GM18520 (cell line): ENCODE measurements around the gene B3GAT1.
"Not testable (repeated sequence)": the region's sequence is repeated elsewhere in the genome, so short reads cannot be mapped to it uniquely, and the experiment has no call there.

Experiments used
- ATAC-seq: cut with Tn5 transposase; IDR thresholded peaks from one replicate; pipeline ENCODE4 v1.9.1; 2021; ENCODE audit not compliant: unreplicated experiment

The B3GAT1 gene

GRCh38 chr11:134358165-134358855 is 53.7 kb downstream of the B3GAT1 start:
- ATAC-seq, result no peak

DNA sequence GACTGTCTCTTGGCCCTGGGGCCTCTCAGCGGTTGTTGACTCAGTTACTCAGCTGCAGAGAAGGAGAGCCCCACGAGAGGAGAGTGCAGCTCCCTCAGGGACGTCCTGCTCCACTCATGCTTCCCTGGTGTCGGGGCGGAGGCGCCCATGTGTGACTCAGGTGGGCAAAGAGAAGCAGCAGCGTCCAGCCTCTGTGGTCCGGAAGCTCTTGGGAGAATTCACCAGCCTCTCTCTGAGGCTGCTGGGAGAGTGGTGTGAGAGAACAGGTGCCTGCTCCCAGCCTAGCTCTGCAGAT is 54.5 kb downstream of the B3GAT1 start:
- no peak for ATAC-seq

- no peak for ATAC-seq
These were observed 55.1 kb downstream of the B3GAT1 start for GRCh38 chr11:134356656-134357544.

GRCh38 chr11:134355656-134356055 is 56.4 kb downstream of the B3GAT1 start:
- no peak for ATAC-seq

- no peak for ATAC-seq
These were observed 56.9 kb downstream of the B3GAT1 start for GRCh38 chr11:134355136-134355535.

- ATAC-seq, result no peak
These were observed 59.9 kb downstream of the B3GAT1 start for GRCh38 chr11:134352111-134352510.

DNA sequence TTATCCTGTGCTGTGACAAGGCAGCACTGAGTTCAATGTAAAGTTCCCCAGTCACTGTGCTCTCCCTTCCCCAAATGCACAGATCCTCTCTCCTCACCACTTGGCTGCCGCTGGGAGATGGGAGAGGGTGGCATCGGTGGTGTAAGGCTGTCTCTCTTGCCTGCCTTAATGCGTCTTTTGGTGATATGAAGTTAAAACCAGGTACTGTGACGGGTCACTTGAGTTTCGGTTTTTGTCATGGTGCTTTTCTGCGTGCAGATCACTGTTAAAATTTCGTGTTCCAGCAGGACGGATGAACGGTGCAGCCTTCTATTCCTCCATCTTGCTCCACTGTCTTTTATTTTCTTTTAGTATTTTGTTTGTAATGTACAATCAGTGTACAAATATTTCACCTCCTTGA is 61.7 kb downstream of the B3GAT1 start:
- ATAC-seq, result peak; percentile 67

GRCh38 chr11:134349802-134350355 is 62.2 kb downstream of the B3GAT1 start:
- no peak for ATAC-seq

DNA sequence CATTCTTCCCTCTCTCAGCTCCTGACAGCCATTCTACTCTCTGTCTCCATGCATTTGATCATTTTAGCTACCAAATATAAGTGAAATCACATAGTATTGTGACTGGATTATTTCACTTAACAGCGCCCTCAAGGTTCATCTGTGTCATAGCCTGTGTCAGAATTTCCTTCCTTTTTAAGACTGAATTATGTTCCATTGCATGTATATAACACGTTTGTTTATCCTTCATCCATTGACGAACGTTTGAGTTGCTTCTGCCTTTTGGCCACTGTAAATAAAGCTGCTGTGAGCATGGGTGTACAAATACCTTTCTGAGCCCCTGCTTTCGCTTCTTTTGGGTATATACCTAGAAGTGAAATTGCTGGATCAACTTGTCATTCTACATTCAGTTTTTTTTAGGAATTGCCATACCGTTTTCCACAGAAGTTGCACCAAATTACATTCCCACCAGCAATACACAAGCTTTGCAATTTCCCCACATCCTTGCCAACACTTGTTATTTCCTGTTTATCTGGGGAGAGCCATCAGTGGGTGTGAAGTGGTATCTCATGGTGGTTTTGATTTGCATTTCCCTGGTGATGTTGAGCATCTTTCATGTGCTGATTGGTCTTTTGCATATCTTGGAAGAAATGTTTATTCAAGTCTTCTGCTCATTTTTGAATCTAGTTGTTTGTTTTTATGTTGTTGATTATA is 62.8 kb downstream of the B3GAT1 start:
- peak; percentile 73 for ATAC-seq

DNA sequence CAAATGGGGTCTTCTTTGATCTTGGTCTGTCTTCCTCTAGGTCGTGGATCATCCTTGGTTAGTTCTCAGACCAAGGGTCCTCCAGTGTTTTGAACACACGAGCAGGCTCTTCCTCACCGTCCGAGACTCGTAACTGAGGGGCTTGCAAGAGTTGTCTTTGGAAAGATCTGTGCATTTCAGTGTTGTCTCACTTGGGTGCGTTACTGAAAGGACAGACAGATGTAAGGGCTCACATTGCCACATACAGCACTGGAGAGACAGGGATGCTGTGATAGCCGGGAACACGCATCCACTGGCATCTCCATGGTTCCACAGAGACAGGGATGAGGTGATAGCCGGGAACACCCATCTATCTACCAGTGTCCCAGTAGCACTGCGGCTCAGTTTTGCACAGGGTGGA is 64.6 kb downstream of the B3GAT1 start:
- no peak for ATAC-seq

DNA sequence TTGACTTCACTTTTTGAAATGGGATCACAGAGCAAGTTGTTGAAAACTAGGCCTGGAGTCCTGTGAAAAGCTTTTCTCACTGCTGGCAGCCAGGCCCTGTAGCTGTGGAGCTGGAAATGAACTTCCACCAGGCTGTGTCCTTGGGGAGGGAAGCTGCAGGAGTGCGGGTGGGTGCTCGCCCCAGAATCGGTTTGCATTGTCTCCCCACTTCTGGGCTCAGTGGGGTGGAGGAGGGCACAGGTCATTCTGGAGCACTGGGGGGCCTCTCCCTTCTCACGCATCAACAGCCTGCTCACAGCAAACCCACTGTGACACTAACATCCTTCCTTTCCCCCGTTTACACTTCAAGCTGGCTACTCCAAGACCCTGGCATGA is 65.1 kb downstream of the B3GAT1 start:
- no peak for ATAC-seq

GRCh38 chr11:134346101-134346975 is 65.7 kb downstream of the B3GAT1 start:
- no peak for ATAC-seq

GRCh38 chr11:134345237-134345550 is 66.8 kb downstream of the B3GAT1 start:
- no peak for ATAC-seq

- ATAC-seq, result not testable (repeated sequence)
These were observed 67.4 kb downstream of the B3GAT1 start for GRCh38 chr11:134344497-134345236.

GRCh38 chr11:134343646-134344045 is 68.4 kb downstream of the B3GAT1 start:
- ATAC-seq, result no peak

GRCh38 chr11:134342572-134343340 is 69.3 kb downstream of the B3GAT1 start:
- no peak for ATAC-seq

DNA sequence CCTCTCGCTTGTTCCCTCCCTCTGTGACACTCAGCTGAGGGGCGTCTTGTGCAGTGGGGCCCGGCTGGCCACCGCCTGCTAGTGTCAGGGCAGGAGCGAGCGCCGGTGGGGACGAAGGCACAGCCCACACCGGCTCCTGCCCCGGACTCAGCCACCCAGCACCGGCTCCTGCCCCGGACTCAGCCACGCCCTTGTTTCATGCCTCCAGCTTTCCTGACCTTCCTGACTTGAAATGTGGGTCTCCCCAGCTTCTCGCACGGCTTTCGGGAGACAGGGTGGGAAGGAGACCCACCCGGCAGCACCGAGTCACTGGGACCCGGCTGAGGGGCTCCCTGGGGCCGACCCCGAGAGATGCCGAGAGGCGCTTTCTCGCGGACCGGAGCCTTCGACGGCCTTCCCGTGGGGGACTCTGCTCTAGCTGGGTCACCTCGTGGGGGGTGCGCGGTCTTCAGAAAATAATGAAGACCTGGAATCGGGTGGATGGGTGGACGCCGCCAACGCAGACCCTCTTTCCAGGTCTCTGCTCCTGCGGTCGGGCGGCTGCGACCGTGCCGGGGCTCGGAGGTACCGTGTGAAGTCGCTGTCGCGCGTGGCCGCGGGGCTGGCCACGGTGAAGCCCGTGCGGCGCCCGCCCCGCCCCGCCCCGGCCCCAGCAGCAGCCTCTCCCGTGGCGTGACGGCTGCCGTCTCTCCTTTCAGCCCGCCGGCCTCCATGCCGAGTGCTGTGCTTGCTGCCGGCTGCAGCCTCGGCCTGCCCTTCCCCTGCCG is 70.1 kb downstream of the B3GAT1 start:
- ATAC-seq, result no peak

GRCh38 chr11:134340354-134340964 is 71.6 kb downstream of the B3GAT1 start:
- no peak for ATAC-seq
